ENCODE results near the gene LITAFD.
"Not testable (repeated sequence)": the region's sequence is repeated elsewhere in the genome, so short reads cannot be mapped to it uniquely, and the experiment has no call there.

The LITAFD gene

DNA sequence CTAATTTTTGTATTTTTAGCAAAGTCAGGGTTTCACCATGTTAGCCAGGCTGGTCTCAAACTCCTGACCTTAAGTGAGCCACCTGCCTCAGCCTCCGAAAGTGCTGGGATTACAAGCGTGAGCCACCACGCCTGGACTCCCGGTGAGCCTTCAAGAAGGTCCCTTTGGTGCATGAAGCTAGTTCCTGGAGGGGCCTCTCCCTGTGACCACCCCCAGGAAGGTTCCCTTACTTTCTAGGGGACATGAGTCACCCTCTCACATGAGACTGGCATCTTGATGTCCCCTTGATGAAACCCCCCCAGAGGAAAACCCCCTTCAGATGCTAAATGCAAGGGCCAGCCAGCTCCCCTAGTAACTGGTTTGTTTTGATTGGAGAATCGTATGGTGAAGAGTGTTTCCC lies 26.2 kb upstream of the LITAFD start:
- no peak for DNase-seq (ENCODE audit: low read depth)

DNA sequence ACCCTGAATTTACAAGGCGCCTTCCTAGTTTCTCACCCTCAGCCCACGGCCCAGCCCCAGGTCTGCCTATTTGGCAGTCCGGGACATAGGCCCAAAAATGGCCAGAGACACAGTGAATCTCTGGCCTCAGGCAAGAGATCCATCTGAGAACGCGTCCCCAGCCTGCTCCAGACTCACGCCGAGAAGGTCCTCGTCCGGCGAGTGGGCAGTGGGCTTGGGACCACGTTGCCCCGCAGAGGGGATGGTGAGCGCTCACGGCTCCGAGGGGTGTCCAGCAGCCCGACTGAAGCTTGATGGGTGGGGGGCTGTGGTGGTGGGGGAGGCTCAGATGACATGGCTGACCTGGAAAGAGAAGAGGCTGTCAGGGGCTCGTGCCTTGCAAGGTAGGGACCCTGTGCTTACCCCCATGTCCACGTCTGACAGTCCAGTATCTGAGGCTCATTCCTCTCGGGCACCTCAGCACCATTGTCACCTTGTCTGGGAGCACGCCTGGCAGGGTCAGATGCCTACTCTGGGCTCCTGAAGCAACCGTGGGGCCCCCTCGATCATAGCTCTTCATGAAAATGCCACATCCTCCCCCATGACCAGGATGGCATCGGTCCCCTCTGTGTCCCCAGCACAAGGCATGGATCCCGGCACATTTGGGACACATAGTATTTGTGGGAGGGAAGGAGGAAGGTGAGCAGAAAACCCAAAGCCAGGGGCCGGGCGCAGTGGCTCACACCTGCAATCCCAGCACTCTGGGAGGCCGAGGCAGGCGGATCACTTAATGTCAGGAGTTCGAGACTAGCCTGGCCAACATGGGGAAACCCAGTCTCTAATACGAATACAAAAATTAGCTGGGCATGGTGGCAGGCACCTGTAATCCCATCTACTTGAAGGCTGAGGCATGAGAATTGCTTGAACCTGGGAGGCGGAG lies 22.9 kb upstream of the LITAFD start:
- no peak for DNase-seq (ENCODE audit: low read depth)

DNA sequence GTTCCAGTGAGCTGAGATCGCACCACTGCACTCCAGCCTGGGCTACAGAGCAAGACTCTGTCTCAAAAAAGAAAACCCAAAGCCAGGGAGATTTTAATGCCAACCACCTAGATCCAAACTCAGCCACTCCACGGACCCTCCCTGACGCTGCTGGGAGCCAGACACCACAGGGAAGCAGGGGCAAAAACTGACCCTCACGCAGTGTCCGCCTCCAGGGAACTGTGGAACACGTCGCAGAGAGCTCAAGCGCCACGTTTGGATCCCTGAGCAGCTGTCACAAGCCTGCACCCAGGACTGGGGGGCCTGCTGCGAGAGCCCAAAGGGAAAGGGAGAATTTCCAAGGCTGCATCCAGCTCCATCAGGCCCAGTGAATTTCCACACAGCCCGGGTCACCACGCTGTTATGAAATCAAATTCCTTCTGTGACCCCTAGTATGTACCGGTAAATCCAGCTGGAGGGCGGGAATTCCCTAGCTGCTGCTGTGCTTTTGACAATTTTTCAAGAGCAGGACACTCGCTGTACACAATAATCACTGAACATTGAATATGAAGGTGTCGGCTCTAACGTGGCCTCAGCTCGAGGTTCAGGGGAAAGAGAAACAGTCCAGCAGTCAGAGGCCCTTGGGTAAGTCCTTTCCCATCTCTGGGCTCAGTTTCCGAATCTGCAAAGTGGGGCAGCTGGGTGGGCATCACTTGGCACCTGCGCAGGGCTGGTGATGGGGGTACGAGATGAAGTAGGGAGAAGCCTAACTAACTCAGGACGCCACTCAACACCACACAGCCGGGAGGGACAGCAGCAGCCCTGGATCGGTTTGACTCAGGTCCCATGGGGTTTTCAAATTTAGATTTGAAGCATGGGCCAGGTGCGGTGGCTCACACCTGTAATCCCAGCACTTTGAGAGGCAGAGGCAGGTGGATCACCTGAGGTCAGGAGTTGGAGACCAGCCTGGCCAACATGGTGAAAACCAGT lies 22.0 kb upstream of the LITAFD start:
- DNase-seq (ENCODE audit: low read depth): no peak

DNA sequence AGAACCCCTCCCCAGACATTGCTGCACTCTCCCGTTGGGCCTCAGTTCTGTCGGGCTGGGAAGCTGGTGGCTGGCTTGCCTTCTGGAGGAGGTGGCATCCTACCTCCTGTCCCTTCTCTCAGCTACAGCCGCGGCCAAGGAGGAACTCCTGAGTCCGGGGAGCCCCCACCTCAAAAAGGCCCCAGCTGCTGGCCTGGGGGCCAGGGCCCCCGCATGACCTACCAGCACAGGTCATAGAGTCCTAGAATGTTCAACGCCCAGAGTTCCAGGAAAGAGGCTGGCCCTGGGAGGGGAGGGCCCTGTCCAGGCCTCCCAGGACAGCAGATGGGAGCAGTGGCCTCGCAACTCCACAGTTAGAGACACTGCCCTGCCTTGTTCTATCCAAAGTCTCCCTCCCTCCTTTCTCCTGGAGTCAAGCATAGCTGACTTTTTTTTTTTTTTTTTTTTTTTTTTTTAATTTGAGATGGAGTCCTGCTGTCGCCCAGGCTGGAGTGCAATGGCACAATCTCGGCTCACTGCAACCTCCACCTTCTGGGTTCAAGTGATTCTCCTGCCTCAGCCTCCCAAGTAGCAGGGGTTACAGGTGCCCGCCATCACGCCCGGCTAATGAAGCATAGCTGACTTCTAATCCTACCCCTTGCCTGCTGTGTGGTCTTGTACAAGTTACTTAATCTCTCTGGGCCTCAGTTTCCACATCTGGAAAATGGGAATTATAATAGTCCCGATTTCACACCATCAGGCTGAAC lies 20.4 kb upstream of the LITAFD start:
- DNase-seq (ENCODE audit: low read depth): no peak

DNA sequence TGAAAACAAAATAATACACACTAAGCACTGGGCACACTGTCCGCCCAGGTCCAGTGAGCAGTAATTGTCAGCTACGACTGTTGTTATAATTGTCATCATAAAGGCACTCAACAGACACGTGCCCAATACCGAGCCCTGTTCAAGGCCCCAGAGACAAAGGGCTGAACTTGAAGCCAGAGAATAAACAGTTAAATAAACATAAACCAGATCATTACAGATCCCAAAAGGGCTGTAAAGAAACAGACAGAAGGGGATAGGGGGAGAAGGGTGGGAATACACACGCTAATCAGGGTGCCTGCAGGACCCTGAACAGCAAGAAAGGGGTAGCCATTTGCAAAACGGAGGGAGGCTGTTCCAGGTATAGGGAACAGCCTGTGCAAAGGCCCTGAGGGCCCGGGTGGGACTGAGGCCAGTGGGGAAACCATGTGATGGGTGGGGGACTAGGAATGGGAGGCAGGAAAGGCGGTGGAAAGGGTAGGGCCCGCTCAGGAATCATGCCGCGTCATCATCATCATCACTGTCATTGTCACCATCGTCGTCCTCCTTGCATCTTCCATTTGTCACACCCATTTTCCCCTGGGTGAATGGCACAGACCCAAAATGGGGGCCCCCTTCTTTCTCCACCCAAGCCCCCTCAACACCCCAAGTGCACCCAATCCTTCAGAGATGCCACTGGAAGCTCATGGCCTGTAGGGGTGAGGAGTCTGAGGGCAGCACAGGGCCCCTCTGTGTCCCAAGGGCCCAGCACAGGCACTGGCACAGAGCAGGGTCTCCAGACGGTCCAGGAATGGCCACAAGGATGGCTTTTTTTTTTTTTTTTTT lies 19.6 kb upstream of the LITAFD start:
- DNase-seq (ENCODE audit: low read depth): no peak

DNA sequence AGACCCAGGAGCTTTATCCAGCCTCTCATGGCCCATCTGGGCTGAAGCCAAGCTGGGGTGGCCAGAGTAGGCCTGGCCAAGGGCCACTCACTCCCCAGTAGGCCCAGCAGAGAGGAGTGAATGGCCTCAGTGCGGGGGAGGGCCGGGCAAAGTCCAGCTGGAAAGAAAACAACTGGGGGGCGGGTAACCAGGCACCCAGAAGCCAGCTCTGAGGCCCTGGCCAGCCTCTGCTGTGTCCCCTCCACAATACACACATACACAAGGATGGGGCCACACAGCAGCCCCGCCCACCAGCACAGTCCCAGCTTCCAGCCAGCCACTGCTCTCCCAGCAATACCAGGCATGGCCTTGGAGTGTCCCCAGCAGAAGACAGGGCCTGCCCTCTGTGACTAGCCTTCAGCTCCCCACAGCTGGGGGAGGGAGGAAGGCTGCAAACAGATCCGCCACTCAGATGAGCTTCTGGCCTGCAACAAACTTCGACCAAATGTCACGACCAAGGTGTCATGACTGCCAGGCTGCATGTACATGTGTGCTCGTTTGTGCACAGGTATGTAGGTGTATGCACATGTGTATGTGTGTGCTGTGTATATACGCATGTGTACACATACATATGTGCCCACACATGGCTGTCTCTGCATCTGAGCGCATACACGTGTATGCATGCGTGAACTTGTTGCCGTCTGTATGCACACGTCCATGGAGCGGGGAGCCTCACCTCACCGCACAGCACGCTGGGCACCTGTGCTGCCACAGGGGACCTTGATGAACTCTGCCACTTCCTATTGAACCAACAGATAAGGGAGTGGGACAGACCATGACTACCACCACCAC lies 18.3 kb upstream of the LITAFD start:
- no peak for DNase-seq (ENCODE audit: low read depth)

DNA sequence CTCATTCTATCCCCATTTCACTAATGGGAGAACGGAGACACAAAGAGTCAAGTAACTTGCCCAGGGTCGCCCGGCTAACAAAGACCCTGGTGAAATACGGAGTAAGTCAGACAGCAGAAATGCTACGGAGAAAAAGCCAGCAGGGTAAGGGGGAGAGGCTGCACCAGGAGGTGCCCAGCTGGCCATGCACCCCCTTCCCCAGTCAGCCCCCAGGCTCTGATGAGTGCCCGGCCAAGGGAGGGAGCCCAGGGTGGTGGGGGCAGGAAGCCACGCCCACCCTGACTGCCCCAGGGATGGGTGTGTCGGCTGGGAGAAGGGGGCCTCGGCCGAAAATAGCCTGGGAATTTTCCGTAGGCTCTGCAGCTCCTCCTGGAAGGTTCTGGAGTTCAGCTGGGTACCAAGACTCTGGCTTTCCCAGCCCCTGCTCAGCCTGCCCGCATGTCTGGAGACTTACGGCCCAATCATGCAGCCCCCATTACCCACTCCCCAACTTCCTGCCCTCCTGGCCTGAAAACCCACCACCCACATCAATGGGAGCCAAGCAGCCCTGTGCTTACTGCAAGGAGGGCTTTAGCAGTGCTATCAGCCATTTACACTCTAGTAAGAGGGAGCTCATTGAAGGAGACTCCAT lies 17.6 kb upstream of the LITAFD start:
- DNase-seq (ENCODE audit: low read depth): no peak

DNA sequence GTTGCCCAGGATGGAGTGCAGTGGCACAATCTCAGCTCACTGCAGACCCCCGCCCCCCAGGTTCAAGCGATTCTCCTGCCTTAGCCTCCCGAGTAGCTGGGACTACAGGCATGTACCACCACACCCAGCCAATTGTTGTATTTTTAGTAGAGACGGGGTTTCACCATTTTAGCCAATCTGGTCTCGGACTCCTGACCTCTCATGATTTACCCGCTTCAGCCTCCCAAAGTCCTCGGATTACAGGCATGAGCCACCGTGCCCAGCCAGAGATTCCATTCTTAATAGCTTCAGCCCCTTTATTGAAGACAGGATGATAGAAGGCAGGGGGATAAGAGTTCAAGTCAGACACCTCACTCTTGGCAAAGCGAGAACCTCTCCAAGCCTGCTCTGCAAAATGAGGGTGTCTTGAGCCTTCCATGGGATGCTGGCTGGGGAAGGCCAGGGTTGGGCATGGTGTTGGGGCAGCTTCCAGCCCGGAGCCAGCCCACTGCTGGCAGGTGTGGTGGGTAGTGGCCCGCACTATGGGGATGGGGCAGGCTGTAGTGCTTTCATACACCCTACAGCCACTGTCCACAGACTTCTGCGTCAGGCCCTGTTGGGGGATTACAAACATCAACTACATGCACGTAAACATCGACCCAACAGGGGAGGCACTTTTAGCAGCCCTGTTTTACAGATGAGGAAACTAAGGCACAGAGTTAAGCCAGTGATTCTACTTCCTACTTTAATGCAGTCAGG lies 16.8 kb upstream of the LITAFD start:
- DNase-seq (ENCODE audit: low read depth): no peak

DNA sequence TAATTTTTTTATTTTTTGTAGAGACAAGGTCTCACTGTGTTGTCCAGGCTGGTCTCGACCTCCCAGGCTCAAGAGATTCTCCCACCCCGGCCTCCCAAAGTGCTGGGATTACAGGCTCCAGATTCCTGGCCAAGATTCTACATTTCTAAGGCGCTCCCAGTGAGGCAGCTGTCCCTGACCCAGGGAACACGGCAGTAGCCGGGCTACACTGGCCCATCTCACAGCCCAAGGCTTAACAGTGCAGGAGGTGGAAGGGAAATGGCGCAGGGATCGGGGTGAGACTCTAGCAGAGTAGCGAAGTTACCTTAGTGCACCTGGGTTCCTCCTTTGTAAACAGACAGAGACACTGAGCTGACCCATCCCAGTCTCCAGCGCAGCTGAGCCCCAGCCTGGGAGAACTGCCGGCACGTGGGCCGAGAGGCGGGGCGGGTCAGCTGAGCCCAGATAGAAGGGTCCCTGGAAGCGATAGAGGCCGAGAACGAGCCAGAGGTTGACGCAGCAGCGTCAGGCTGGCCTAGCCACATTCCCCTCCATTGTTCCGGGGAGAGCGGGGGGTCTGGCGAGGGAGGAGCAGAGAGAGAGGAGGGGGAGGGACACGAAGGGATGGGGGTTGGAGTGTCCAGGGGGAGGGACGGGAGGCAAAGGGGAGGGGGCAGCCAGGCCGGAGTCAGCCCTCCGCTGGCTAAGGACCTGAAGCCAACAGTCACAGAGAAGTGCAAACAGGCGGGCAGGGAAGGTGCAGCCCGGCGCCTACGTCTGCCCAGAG lies 15.8 kb upstream of the LITAFD start:
- DNase-seq (ENCODE audit: low read depth): no peak

DNA sequence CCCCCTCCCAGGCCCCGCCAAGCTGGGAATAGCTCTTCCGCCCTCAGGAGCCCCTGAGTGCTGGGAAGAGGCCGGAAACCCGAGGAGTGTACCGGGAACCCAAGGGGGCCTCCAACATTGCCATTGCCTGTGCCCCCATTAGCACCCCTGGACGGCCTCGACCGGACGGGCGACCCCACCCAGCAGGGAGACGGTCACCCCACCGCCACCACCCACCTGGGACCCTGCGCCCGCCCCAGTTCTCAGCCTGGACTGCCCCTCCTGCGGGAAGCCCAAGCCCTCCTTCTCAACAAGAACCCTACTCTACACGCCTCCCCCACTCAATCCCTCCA lies 15.3 kb upstream of the LITAFD start:
- no peak for DNase-seq (ENCODE audit: low read depth)

DNA sequence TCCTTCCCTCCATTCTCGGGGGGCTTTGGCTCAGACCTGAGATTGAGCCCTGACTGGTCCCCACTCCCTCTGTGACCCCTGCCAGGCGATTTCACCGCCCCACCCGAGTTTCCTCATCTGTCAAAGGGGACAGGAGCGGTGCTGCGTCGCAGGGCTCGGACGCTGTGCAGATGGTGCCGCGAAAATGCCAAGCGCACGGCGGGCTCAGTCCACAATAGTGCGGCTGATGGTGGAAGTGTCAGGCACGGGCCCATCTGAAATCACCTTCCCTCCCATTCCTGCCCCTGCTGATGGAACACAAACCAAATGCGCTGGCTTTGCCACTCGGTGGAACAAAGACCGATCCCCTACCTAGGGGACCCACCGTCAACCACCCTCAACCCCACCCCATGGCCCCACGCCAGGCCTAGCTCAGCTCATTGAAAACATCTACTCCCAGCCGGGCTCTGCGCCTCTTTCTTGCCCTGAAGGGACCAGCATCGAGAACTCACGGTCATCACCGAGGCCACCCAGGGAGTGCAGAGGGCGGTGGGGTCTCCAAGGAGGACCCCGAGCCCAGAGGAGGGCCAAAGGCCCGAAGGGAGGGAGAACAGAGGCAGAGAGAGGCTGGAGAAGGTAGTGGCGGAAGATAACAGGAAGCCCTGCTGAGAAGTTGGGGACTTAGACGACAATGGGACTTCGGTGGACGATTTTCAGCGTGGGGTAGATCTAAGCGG lies 14.8 kb upstream of the LITAFD start:
- no peak for DNase-seq (ENCODE audit: low read depth)

DNA sequence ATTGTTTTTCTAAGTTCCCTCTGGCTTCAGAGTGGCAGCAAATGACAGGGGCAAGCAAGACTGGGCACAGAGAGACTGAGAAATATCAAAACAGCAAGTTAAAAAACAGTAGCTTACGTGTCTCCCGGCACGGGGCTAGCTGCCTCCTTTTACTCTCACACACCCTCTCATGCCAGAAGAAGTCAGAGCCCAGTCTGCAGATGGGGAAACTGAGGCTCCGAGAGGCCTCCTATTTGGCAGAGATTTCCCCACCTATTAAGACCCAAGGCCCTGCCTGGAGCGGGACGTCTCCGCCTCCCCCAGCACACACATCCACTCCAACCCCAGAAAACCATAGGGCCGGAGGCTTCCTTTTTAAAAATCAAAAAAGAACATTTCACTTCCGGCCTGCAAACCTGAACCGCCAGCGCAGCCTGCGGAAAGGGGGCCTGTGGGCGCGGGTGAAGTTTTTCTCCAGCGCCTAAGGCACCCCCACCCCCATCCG lies 14.2 kb upstream of the LITAFD start:
- DNase-seq (ENCODE audit: low read depth): no peak

DNA sequence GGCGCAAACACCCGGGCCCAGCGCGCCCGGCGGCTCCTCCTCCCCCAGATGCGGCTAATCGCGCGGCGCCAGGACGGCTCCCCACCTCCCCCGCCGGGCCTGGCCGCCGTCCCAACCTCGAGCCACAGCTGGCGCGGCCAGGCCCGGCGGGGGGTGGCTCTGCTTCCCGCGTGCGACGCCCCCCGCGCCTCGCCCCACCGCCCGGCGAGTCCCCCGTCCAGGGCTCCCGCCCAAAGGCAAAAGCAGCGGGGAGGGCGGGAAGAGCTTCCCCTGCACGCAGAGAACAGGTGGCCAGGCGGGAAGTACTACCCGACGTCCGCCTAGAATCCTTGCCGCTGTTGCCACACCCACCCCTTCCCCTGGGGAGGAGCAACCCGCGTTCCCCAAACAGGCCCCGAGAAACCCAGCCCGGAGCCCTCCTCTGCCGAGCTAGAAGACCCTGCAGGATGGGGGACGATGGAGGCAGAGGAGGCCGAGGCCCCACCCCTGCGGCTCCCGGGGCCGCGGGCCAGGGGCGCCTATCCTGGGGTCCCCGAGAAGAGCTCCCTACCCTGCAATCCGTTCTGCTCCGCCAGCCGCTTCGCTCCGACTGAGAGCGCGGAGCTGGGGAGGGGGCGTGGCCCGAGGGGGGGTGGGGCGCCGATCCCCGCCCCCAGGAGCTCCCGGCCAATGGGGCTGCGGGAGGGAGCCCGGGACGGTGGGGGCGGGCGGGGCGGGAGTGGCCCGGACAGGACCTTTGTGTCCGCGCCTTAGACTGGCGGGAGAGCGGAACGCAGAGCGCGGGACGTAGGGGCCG lies 13.5 kb upstream of the LITAFD start, which contains the start of gene CARHSP1:
TSS of gene CARHSP1 (minus strand) at position 591 of the 796 bp plus-strand sequence. CDS start 9,678 bp downstream, outside the sequence.
- peak; percentile 77 for DNase-seq (ENCODE audit: low read depth)

DNA sequence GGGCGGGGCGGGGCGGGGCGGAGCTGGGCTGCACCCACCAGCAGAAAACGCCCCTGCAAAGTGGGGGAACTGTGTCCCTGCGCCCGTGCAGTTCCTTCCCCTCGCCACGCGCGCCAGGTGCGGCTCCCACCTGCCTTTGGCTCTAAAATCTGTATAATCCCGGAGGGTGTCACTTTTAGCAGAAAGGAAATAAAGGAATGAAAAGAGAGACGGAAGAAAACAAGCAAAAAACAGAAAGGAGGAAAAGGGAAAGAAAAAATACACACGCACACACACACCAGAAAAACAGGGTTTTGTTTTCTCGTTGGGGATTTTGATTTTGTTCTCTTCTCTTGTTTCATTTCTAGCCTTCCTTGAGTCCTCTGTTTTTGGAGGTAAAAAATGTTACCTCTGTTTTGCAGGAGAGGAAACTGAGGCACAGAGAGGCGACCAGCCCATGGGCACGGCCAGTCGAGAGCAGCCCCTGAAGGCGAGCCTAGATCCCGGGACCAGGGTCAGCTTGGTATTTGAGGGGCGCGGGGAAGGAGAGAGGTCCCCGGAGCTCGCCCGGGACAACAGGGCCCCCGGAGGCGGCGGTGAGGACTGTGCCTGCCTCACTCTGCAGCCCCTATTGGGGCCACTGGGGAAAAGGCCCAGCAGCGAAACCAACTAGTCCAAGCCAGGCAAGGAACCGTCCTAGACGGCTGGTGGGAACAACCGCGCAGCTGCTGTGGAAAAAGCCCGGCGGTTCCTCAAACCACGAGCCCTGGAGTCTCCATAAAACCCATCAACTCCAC lies 12.8 kb upstream of the LITAFD start:
- no peak for DNase-seq (ENCODE audit: low read depth)

DNA sequence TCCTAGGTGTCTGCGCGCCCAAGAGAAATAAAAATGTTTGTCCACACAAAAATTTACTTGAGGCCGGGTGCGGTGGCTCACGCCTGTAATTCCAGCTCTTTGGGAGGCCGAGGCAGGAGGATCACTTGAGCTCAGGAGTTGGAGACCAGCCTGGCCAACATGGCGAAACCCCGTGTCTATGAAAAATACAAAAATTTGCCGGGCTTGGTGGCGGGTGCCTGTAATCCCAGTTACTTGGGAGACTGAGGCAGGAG lies 12.2 kb upstream of the LITAFD start:
- DNase-seq (ENCODE audit: low read depth): not testable (repeated sequence)

DNA sequence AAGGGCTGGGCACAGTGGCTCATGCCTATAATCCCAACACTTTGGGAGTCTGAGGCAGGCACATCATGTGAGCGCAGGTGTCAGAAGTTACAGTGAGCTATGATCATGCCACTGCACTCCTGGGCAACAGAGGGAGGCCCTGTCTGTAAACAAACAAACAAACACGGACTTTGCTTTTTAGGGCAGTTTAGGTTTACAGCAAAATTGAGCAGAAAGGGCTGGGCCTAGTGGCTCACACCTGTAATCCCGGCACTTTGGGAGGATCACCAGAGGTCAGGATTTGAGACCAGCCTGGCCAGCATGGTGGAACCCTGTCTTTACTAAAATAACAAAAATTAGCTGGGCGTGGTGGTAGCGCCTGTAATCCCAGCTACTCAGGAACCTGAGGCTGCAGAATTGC lies 10.1 kb upstream of the LITAFD start:
- no peak for DNase-seq (ENCODE audit: low read depth)

Measured in stimulated activated CD8-positive, alpha-beta memory T cell treated with anti-CD3 and anti-CD28 coated beads, Interleukin-12 subunit alpha, Interleukin-12 subunit beta, amount 100 ng/mL, for 4 hours (primary cell).